Activated CD4-positive, alpha-beta T cell treated with anti-CD3 and anti-CD28 coated beads for 4 hours (primary cell): ENCODE results near the gene LRRC27.

Source experiments
- DNase-seq, 2 donors: peaks; one replicate each; pipeline ENCODE4 v3.0.0-alpha.2; 2020

LRRC27 gene

GRCh38 chr10:132360766-132361447, 28.9 kb downstream of the LRRC27 start:
- peak; percentile 22 to 25 for DNase-seq

- no peak for DNase-seq
Measured at GRCh38 chr10:132361581-132362101, 29.6 kb downstream of the LRRC27 start.

GRCh38 chr10:132362151-132362611, 30.2 kb downstream of the LRRC27 start:
- no peak for DNase-seq

GRCh38 chr10:132363376-132363775, 31.4 kb downstream of the LRRC27 start:
- DNase-seq = no peak

- DNase-seq = peak in 1 of 2 donors; percentile 71
Measured at GRCh38 chr10:132363921-132364593, 32.1 kb downstream of the LRRC27 start.

GRCh38 chr10:132364594-132364970, 32.6 kb downstream of the LRRC27 start:
- DNase-seq = peak in 1 of 2 donors; percentile 38

GRCh38 chr10:132365102-132365501, 33.1 kb downstream of the LRRC27 start:
- no peak for DNase-seq

- no peak for DNase-seq
Measured at GRCh38 chr10:132366006-132366405, 34.0 kb downstream of the LRRC27 start.

GRCh38 chr10:132366499-132366898, 34.5 kb downstream of the LRRC27 start:
- DNase-seq = no peak

- DNase-seq = no peak
Measured at GRCh38 chr10:132368391-132368790, 36.4 kb downstream of the LRRC27 start.

- no peak for DNase-seq
Measured at GRCh38 chr10:132368881-132369635, 37.1 kb downstream of the LRRC27 start.

- DNase-seq = no peak
Measured at GRCh38 chr10:132369636-132370185, 37.7 kb downstream of the LRRC27 start.

- DNase-seq = no peak
Measured at GRCh38 chr10:132370426-132371340, 38.7 kb downstream of the LRRC27 start.

GRCh38 chr10:132371641-132372081, 39.7 kb downstream of the LRRC27 start:
- DNase-seq = no peak

GRCh38 chr10:132372516-132373095, 40.6 kb downstream of the LRRC27 start:
- no peak for DNase-seq

- DNase-seq = no peak
Measured at GRCh38 chr10:132373241-132373955, 41.4 kb downstream of the LRRC27 start.

GRCh38 chr10:132374176-132374575, 42.2 kb downstream of the LRRC27 start:
- no peak for DNase-seq

GRCh38 chr10:132374612-132375011, 42.6 kb downstream of the LRRC27 start:
- DNase-seq = no peak

- no peak for DNase-seq
Measured at GRCh38 chr10:132375116-132375794, 43.3 kb downstream of the LRRC27 start.

- DNase-seq = no peak
Measured at GRCh38 chr10:132375795-132376297, 43.9 kb downstream of the LRRC27 start.
